ENCODE data around the gene GLTP. TPM values are rescaled to one million over a fixed set of nuclear protein-coding genes. Genes with fewer than 3 reads are reported as not detected.
"Not testable (repeated sequence)": the region's sequence is repeated elsewhere in the genome, so short reads cannot be mapped to it uniquely, and the experiment has no call there.

Gene GLTP
- total RNA-seq, 1 experiment from 2014 or later, result 31.3 TPM

DNA sequence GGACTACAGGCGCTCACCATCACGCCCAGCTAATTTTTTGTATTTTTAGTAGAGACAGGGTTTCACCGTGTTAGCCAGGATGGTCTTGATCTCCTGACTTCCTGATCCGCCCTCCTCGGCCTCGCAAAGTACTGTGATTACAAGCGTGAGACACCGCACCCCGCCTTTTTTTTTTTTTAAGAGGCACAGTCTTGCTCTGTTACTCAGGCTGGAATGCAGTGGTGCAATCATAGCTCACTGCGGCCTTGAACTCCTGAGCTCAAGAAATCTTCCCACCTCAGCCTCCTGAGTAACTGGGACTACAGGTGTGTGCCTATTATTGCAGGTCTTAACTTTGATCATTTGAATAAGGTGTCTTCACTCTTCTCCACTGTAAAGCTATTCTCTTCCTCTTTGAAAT is 5.3 kb upstream of the GLTP start:
- DNase-seq (ENCODE audit: low read depth, low spot score), result no peak
- in situ Hi-C loops (cut with HindIII; ENCODE audit: low pct_unique_long_range_greater_than_20kb, low sequenced_read_pairs), result no loop called here

DNA sequence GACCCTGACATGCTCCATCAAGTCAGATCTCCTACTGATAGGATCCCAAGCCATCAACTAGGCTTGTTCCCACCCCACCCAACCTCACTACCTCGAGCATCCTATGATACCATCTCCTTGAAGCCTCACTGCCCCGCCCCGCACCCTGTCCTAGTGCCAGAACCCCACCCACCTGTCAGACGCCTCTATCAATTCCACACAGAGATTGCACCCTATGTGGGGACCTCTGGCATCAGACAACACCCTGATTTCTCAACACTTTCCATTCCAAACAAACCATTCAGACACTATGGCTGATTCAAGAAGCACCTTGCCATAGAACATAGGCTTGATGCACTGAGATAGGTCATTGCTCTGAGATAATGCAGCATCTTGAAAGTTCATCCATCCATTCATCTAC is 3.1 kb upstream of the GLTP start:
- in situ Hi-C loops (cut with HindIII; ENCODE audit: low pct_unique_long_range_greater_than_20kb, low sequenced_read_pairs), result no loop called here
- DNase-seq (ENCODE audit: low read depth, low spot score), result no peak

DNA sequence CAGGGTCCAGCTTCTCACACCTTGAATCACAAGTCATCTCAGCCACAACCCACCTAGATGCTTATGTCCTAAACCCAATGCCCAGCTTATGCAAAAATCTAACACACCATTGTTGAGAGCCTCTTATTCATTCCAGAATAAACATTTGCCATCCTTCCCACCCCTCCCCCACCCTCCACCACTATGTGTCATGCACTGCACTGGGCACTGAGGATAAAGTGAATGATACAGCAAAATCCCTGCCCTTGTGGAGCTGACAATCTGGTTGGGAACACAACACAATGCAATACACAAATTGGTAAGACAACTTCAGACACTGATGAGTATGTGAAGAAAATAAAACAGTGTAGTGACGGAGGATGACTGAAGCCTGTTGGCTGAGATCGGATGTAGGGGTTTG is 1.4 kb upstream of the GLTP start:
- no peak for DNase-seq (ENCODE audit: low read depth, low spot score)
- in situ Hi-C loops (cut with HindIII; ENCODE audit: low pct_unique_long_range_greater_than_20kb, low sequenced_read_pairs), result no loop called here

DNA sequence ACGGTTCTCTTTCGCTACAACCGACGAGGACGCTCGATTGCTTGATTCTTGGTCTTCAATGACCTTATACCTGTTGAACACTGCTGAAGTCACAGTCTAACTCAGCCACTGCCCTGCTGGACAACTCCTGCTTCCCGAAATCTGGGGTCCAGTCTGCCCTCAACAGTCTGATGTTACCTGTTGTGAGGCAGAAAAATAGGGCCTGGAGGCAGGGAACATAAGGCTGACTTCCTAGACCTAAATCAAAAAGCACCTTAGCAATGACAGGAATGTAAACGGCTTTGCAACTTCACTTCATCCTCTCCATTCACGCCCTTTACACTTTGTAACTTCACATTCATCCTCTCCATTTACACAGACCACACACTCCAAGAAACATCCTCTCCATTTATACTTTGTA is 597 bp upstream of the GLTP start:
- DNase-seq (ENCODE audit: low read depth, low spot score), result no peak
- in situ Hi-C loops (cut with HindIII; ENCODE audit: low pct_unique_long_range_greater_than_20kb, low sequenced_read_pairs), result no loop called here

GRCh38 chr12:109879351-109880042 is 844 bp downstream of the GLTP start:
- in situ Hi-C loops (cut with HindIII; ENCODE audit: low pct_unique_long_range_greater_than_20kb, low sequenced_read_pairs), result no loop called here
- no peak for DNase-seq (ENCODE audit: low read depth, low spot score)

GRCh38 chr12:109878749-109879148 is 1.6 kb downstream of the GLTP start:
- in situ Hi-C loops (cut with HindIII; ENCODE audit: low pct_unique_long_range_greater_than_20kb, low sequenced_read_pairs), result no loop called here
- no peak for DNase-seq (ENCODE audit: low read depth, low spot score)

DNA sequence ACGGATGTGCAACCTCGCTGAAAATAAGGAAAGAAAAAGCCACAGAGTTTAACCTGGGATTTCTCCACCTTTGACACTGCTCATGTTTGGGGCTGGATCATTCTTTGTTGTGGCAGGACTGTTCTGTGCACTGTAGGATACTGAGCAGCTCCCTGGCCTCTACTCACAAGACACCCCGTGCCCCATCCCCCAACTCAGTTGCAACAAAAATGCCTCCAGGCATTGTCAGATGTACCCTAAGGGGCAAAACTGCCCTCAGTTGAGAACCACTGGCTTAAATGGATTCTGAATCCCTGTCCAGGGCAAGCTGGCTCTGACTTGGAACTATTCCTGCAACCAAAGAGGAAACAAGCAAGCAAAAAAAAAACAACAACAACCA is 2.1 kb downstream of the GLTP start:
- no peak for DNase-seq (ENCODE audit: low read depth, low spot score)
- in situ Hi-C loops (cut with HindIII; ENCODE audit: low pct_unique_long_range_greater_than_20kb, low sequenced_read_pairs), result no loop called here

DNA sequence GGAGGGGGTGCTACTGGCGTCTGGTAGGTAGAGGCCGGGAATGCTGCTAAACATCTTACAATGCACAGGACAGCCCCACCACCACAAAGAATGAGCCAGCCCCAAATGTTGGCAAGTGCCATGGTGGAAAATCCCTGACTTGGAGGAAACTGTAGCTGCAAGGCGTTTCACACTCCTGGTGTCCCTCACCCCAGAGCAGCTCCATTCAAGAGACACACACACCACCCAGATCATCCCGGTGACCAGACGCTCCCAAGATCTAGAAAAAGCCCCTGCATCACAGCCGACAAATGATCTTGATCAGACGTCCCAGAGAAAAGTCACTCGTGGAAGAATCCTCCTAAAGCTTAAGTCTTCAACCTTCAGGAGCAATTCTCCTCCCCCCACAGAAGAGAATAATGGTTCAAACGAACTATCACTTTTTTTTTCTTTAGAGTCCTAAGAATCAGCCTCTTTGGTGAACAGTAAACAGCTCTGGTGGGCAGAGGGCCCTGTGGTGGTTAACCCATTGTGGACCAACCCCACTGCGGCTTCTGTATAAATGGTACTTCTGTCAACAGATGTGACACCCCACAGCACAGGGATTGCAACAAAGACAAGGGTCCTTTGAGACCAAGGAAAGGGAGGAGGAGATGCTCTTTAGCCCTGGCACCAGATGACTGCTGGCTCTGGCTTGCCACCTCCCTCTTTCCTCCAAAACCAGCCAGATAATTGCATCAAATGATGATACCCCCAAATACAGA is 2.7 kb downstream of the GLTP start:
- no peak for DNase-seq (ENCODE audit: low read depth, low spot score)
- in situ Hi-C loops (cut with HindIII; ENCODE audit: low pct_unique_long_range_greater_than_20kb, low sequenced_read_pairs), result no loop called here

DNA sequence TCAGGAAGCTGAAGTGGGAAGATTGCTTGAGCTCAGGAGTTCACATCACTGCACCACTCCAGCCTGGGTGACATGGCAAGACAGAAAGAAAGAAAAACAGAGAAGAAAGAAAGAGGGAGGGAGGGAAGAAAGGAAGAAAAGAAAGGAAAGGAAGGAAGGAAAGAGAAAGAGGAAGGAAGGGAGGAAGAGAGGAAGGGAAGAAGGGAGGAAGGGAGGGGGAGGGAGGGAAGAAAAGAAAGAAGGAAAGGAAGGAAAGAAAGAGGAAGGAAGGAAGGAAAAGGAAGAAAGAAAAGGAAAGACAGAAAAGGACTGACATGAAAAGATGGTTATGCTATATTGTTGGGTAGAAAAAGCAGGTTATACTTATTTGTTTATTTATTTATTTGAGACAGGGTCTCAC is 3.9 kb downstream of the GLTP start:
- in situ Hi-C loops (cut with HindIII; ENCODE audit: low pct_unique_long_range_greater_than_20kb, low sequenced_read_pairs), result no loop called here
- DNase-seq (ENCODE audit: low read depth, low spot score), result no peak

DNA sequence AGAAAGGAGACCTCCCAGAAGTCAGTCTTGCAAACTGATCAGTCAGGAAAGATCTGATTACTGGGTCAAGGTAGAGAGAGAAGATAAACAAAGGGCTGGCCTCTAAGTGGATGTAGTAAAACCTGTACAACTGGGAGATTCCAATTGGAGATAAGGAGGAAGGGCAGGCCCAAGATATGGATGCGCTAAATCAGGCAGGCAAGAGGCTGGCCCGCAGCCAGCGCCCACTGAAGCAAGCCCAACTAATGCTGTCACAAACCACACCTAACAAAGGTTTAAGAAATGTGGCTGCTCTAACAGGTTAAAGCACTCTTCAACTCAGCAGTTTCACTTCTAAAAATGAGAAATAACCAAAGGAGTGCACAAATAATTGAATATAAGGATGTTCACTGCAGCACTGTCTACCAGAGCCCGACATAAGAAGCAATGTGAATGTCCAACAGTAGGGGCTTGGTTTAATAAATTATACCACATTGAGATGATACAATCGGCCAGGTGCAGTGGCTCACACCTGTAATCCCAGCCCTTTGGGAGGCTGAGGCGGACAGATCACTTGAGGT is 4.7 kb downstream of the GLTP start:
- in situ Hi-C loops (cut with HindIII; ENCODE audit: low pct_unique_long_range_greater_than_20kb, low sequenced_read_pairs), result no loop called here

DNA sequence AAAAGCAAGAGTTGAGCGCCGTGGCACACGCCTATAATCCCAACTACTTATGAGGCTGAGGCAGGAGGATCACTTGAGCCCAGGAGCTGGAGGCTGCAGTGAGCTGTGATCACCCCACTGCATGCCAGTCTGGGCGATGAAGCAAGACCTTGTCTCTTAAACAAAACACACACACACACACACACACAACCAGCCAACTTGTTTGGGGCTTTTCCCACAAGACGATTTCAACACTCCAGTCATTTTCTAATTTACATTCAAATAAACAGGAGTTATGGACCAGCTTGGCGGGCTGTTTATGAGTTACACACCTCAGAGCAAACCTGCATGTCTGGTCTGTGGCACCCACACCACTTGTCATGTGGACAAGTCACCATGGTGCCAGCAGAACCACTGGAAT is 6.7 kb downstream of the GLTP start:
- DNase-seq (ENCODE audit: low read depth, low spot score), result no peak
- in situ Hi-C loops (cut with HindIII; ENCODE audit: low pct_unique_long_range_greater_than_20kb, low sequenced_read_pairs), result no loop called here

More for the DNA sequence above, 4.7 kb downstream of the GLTP start:
- no peak for DNase-seq (ENCODE audit: low read depth, low spot score)

- in situ Hi-C loops (cut with HindIII; ENCODE audit: low pct_unique_long_range_greater_than_20kb, low sequenced_read_pairs), result no loop called here
These were observed 8.6 kb downstream of the GLTP start for GRCh38 chr12:109871668-109872314.

DNA sequence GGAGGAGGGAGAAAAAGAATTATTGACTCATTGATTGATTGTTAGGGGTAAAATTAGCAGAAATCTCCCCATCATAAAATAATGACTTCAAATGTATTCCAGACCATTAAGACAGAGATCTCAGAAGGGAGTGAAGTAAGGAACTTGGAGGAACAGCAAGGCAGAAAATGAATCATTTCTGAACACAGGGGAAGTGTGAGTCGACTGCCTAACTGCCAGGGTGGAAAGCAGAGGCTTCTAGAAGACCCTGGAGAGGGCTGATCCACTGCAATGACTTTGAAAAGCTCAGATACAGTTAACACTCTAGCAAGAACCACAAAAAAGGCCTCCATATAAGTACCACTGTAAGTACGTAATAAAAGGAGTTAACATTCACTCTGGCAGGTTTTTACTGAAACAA is 9.7 kb downstream of the GLTP start:
- in situ Hi-C loops (cut with HindIII; ENCODE audit: low pct_unique_long_range_greater_than_20kb, low sequenced_read_pairs), result no loop called here
- DNase-seq (ENCODE audit: low read depth, low spot score), result no peak

More at GRCh38 chr12:109871668-109872314, 8.6 kb downstream of the GLTP start:
- no peak for DNase-seq (ENCODE audit: low read depth, low spot score)

DNA sequence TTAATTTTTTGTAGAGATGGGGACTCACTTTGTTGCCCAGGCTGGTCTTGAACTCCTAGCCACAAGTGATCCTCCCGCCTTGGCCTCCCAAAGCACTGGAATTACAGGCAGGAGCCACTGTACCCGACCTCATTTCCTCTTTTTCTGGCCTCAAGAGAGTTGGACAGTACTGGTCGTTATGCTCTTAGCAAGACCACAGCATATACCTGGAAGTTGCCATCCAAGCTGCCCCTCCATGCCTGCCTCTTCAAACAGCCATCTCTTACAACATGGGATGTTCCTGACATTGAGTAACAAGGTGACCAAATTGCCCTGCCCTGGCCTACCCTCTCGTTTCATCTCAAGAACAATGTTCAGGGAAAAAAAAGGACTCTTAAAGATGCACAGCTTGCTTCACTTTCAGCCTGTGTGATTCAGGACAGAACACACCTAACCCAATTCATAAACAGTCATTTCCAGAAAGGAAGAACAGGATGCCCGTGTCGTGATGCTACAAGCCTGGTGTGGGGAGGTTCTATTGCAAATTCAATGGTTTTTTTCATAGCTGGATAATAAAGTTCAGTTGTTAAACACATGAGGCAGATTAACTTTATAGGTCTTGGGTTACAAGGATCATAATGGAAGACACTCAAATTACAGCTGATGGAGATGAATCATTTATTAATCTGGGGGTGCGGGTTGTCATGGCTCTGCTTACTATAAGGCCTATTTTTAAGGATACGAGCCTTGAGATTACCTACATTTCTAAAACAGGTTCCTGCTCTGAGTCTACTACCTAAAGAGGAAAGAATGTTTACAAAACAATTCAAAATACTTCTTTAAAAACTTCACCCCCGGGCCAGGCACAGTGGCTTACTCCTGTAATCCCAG is 11.9 kb downstream of the GLTP start:
- DNase-seq (ENCODE audit: low read depth, low spot score), result peak; percentile 14
- in situ Hi-C loops (cut with HindIII; ENCODE audit: low pct_unique_long_range_greater_than_20kb, low sequenced_read_pairs), result no loop called here

- in situ Hi-C loops (cut with HindIII; ENCODE audit: low pct_unique_long_range_greater_than_20kb, low sequenced_read_pairs), result no loop called here
- DNase-seq (ENCODE audit: low read depth, low spot score), result no peak
These were observed 15.4 kb downstream of the GLTP start for GRCh38 chr12:109864916-109865315.

GRCh38 chr12:109863847-109864712 is 16.3 kb downstream of the GLTP start:
- peak; percentile 57 for DNase-seq (ENCODE audit: low read depth, low spot score)
- in situ Hi-C loops (cut with HindIII; ENCODE audit: low pct_unique_long_range_greater_than_20kb, low sequenced_read_pairs), result no loop called here

GRCh38 chr12:109862491-109862890 is 17.9 kb downstream of the GLTP start:
- in situ Hi-C loops (cut with HindIII; ENCODE audit: low pct_unique_long_range_greater_than_20kb, low sequenced_read_pairs); DNase-seq (ENCODE audit: low read depth, low spot score): not testable (repeated sequence)

All from SK-MEL-5 (cell line).